SJSA1 (cell line): Measurements from ENCODE around the gene AIMP1. TPM values are rescaled to one million over a fixed set of nuclear protein-coding genes. Genes with fewer than 3 reads are reported as not detected.
"Not testable (repeated sequence)": the region's sequence is repeated elsewhere in the genome, so short reads cannot be mapped to it uniquely, and the experiment has no call there.

Experiments
- DNase-seq, 2 experiments: peaks; one replicate each; pipeline ENCODE4 v3.0.0-alpha.2; 2015 to 2020; ENCODE audit warnings: low spot score in 2 of 2, low read depth in 1 of 2
- H3K27ac ChIP-seq: fragments of 250-450 bp; sonication (Bioruptor Pico); 2 replicates; pipeline ENCODE4 v1.5.1; 2020; ENCODE audit warnings: mild to moderate bottlenecking, moderate library complexity
- H3K27me3 ChIP-seq: fragments of 250-450 bp; sonication (Bioruptor Pico); replicated peaks from 2 replicates; pipeline ENCODE4 v1.5.1; 2020; ENCODE audit warnings: mild to moderate bottlenecking, moderate library complexity
- H3K36me3 ChIP-seq: fragments of 250-450 bp; sonication (Bioruptor Pico); 2 replicates; pipeline ENCODE4 v1.5.1; 2020; ENCODE audit warnings: mild to moderate bottlenecking
- H3K4me1 ChIP-seq: fragments of 250-450 bp; sonication (Bioruptor Pico); replicated peaks from 2 replicates; pipeline ENCODE4 v1.6.1; 2021; ENCODE audit warnings: mild to moderate bottlenecking
- H3K4me3 ChIP-seq: fragments of 250-450 bp; sonication (Bioruptor Pico); 2 replicates; pipeline ENCODE4 v1.5.1; 2020; ENCODE audit warnings: mild to moderate bottlenecking
- H3K9me3 ChIP-seq: fragments of 250-450 bp; sonication (Bioruptor Pico); replicated peaks from 2 replicates; pipeline ENCODE4 v1.5.1; 2020; ENCODE audit warnings: mild to moderate bottlenecking
- total RNA-seq: library from RNA; depleted of rRNA; stranded (reverse); fragments of >200 nt; shearing (Covaris generic); gene quantifications from 2 replicates; pipeline ENCODE4 v1.2.3, GENCODE V29; 2014

The AIMP1 gene
- total RNA-seq, 1 experiment from 2014 or later: 57.0 TPM

- DNase-seq: no peak
- no peaks in the 10 kb centered on the region; the same call in 1 of the 2 replicates for H3K36me3 ChIP-seq
- H3K9me3 ChIP-seq: no peaks in the 10 kb centered on the region
- H3K27me3 ChIP-seq: no peaks in the 10 kb centered on the region
- no peak overlapping the region for H3K4me3 ChIP-seq
- H3K4me1 ChIP-seq: peaks cover 10% of the 10 kb centered on the region
- H3K27ac ChIP-seq: no peak overlapping the region
Observed at GRCh38 chr4:106318511-106318910, 2.2 kb downstream of the AIMP1 start.

GRCh38 chr4:106320235-106320634, 3.9 kb downstream of the AIMP1 start:
- Histone ChIP-seq H3K4me3 (no peak overlapping the region), H3K4me1 (peaks cover 10% of the 10 kb centered on the region), H3K27me3 (no peaks in the 10 kb centered on the region), H3K9me3 (no peaks in the 10 kb centered on the region), H3K27ac (no peak overlapping the region), H3K36me3 (peaks cover 4% of the 10 kb centered on the region; the same call in 1 of the 2 replicates)
- DNase-seq: no peak

GRCh38 chr4:106321168-106321567, 4.8 kb downstream of the AIMP1 start:
- H3K27ac ChIP-seq, DNase-seq, H3K4me3 ChIP-seq, H3K36me3 ChIP-seq, H3K4me1 ChIP-seq, H3K27me3 ChIP-seq, H3K9me3 ChIP-seq: not testable (repeated sequence)

GRCh38 chr4:106321814-106322213, 5.5 kb downstream of the AIMP1 start:
- not testable (repeated sequence) for H3K27ac ChIP-seq, H3K4me3 ChIP-seq, H3K4me1 ChIP-seq, H3K27me3 ChIP-seq, DNase-seq, H3K9me3 ChIP-seq
- peaks cover 12% of the 10 kb centered on the region for H3K36me3 ChIP-seq

GRCh38 chr4:106323119-106323518, 6.8 kb downstream of the AIMP1 start:
- no peaks in the 10 kb centered on the region for H3K9me3 ChIP-seq
- H3K4me1 ChIP-seq: no peaks in the 10 kb centered on the region
- H3K27ac ChIP-seq: no peak overlapping the region
- H3K4me3 ChIP-seq: no peak overlapping the region
- H3K27me3 ChIP-seq: no peaks in the 10 kb centered on the region
- H3K36me3 ChIP-seq: peaks cover 25% of the 10 kb centered on the region
- DNase-seq: no peak

GRCh38 chr4:106325800-106326199, 9.4 kb downstream of the AIMP1 start:
- Histone ChIP-seq H3K36me3 (peaks cover 48% of the 10 kb centered on the region), H3K4me3 (no peak overlapping the region), H3K4me1 (no peaks in the 10 kb centered on the region), H3K9me3 (no peaks in the 10 kb centered on the region), H3K27ac (no peak overlapping the region), H3K27me3 (no peaks in the 10 kb centered on the region)
- DNase-seq: no peak

GRCh38 chr4:106329041-106329618, 12.8 kb downstream of the AIMP1 start:
- Histone ChIP-seq H3K27ac (no peak overlapping the region), H3K4me3 (no peak overlapping the region), H3K27me3 (no peaks in the 10 kb centered on the region), H3K36me3 (peaks cover 72% of the 10 kb centered on the region), H3K9me3 (no peaks in the 10 kb centered on the region), H3K4me1 (no peaks in the 10 kb centered on the region)
- peak in 1 of 2 experiments; percentile 51 for DNase-seq

GRCh38 chr4:106333186-106333585, 16.8 kb downstream of the AIMP1 start:
- Histone ChIP-seq H3K27me3 (no peaks in the 10 kb centered on the region), H3K36me3 (peaks cover 80% of the 10 kb centered on the region), H3K9me3 (no peaks in the 10 kb centered on the region), H3K4me1 (no peaks in the 10 kb centered on the region), H3K4me3 (no peak overlapping the region), H3K27ac (no peak overlapping the region)
- no peak for DNase-seq

- no peak overlapping the region for H3K4me3 ChIP-seq
- H3K36me3 ChIP-seq: peaks cover 80% of the 10 kb centered on the region
- no peak for DNase-seq
- no peaks in the 10 kb centered on the region for H3K4me1 ChIP-seq
- H3K27ac ChIP-seq: no peak overlapping the region
- no peaks in the 10 kb centered on the region for H3K9me3 ChIP-seq
- no peaks in the 10 kb centered on the region for H3K27me3 ChIP-seq
Observed at GRCh38 chr4:106334741-106335470, 18.6 kb downstream of the AIMP1 start.

GRCh38 chr4:106336618-106337017, 20.3 kb downstream of the AIMP1 start:
- no peaks in the 10 kb centered on the region for H3K4me1 ChIP-seq
- peaks cover 71% of the 10 kb centered on the region for H3K36me3 ChIP-seq
- no peaks in the 10 kb centered on the region for H3K27me3 ChIP-seq
- H3K9me3 ChIP-seq: no peaks in the 10 kb centered on the region
- no peak for DNase-seq
- no peak overlapping the region for H3K27ac ChIP-seq
- no peak overlapping the region for H3K4me3 ChIP-seq

- no peaks in the 10 kb centered on the region for H3K4me1 ChIP-seq
Observed at GRCh38 chr4:106337916-106338315, 21.6 kb downstream of the AIMP1 start.

GRCh38 chr4:106338671-106339070, 22.3 kb downstream of the AIMP1 start:
- Histone ChIP-seq H3K4me3 (no peak overlapping the region), H3K36me3 (peaks cover 70% of the 10 kb centered on the region), H3K9me3 (no peaks in the 10 kb centered on the region), H3K27me3 (no peaks in the 10 kb centered on the region), H3K27ac (no peak overlapping the region), H3K4me1 (no peaks in the 10 kb centered on the region)
- no peak for DNase-seq

More at GRCh38 chr4:106337916-106338315, 21.6 kb downstream of the AIMP1 start:
- Histone ChIP-seq H3K27ac (no peak overlapping the region), H3K27me3 (no peaks in the 10 kb centered on the region), H3K9me3 (no peaks in the 10 kb centered on the region), H3K4me3 (no peak overlapping the region), H3K36me3 (peaks cover 69% of the 10 kb centered on the region)
- no peak for DNase-seq

GRCh38 chr4:106339431-106339830, 23.1 kb downstream of the AIMP1 start:
- H3K27me3 ChIP-seq: no peaks in the 10 kb centered on the region
- no peak overlapping the region for H3K27ac ChIP-seq
- no peak overlapping the region for H3K4me3 ChIP-seq
- H3K36me3 ChIP-seq: peaks cover 68% of the 10 kb centered on the region
- DNase-seq: no peak
- H3K4me1 ChIP-seq: no peaks in the 10 kb centered on the region
- no peaks in the 10 kb centered on the region for H3K9me3 ChIP-seq

GRCh38 chr4:106340774-106341173, 24.4 kb downstream of the AIMP1 start:
- DNase-seq: no peak
- H3K36me3 ChIP-seq: peaks cover 57% of the 10 kb centered on the region
- no peaks in the 10 kb centered on the region for H3K9me3 ChIP-seq

More at GRCh38 chr4:106340774-106341173, 24.4 kb downstream of the AIMP1 start:
- Histone ChIP-seq H3K27me3 (no peaks in the 10 kb centered on the region), H3K4me1 (no peaks in the 10 kb centered on the region), H3K27ac (no peak overlapping the region), H3K4me3 (no peak overlapping the region)
